ENCODE data around the gene XRCC1.

- TF ChIP-seq EZH2 (IDR thresholded peaks at IDR 0.05; ENCODE audit: low read length, unreplicated experiment) (no peak), CTCF (conservative IDR thresholded peaks at IDR 0.05; ENCODE audit: low read depth, low read length) (no peak)
Measured at GRCh38 chr19:43582495-43582894, 7.2 kb upstream of the XRCC1 start.
